Measurements from ENCODE around the gene CFAP100. TPM values are rescaled to one million over a fixed set of nuclear protein-coding genes. Genes with fewer than 3 reads are reported as not detected.

CFAP100 gene
- total RNA-seq, 2 donors from 2014 or later: not detected

DNA sequence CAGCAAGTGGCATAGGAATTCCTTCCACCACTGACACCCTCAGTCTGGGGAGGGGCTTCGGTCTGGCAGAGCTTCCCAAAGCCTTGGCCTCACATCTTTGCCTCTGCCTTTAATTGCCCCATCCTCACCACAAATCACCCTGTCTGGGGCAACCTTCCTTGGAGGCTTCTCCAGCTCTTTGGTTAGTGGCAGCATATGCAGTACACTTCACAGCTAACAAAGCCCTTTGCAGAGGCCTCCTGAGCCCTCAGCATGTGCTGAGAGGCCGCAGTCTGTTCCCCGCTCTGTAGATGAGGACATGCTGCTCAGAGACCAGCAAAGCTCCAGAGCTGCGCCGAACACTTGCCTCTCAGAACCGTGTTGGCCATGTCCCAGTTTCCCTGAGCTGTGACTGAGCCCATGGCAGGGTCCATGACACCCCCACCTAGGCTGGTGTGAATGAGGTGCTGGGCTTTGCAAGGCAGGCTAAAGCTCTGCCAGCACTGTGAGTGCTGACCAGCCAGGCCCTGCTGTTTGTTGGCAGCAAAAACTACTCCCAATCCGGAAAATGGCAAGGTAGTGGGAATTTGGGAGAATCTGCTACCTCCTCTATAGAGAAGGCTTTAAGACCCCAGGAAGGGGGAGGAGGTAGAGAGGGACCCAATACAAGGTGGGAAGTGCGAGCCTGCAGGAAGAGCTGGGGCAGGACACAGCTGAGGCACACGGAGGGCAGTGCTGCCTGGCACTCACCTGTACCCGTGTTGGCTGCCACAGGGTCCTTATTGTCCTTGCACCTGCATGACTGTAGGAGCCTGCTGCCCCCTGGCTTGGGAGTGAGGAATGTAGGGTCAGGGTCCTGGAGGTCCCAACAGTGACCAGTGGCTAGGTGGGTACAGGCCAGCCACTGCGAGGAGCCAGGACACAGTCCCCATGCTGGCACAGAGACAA is 29.1 kb upstream of the CFAP100 start:
- TF ChIP-seq, protein P1, sequence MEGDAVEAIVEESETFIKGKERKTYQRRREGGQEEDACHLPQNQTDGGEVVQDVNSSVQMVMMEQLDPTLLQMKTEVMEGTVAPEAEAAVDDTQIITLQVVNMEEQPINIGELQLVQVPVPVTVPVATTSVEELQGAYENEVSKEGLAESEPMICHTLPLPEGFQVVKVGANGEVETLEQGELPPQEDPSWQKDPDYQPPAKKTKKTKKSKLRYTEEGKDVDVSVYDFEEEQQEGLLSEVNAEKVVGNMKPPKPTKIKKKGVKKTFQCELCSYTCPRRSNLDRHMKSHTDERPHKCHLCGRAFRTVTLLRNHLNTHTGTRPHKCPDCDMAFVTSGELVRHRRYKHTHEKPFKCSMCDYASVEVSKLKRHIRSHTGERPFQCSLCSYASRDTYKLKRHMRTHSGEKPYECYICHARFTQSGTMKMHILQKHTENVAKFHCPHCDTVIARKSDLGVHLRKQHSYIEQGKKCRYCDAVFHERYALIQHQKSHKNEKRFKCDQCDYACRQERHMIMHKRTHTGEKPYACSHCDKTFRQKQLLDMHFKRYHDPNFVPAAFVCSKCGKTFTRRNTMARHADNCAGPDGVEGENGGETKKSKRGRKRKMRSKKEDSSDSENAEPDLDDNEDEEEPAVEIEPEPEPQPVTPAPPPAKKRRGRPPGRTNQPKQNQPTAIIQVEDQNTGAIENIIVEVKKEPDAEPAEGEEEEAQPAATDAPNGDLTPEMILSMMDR (IDR thresholded peaks at IDR 0.05): peak in 1 of 2 donors; percentile 14
- Histone ChIP-seq H3K4me1 (no peaks in the 10 kb centered on the region), H3K9me3 (no peaks in the 10 kb centered on the region), H3K4me3 (no peak overlapping the region), H3K27me3 (no peaks in the 10 kb centered on the region), H3K27ac (no peak overlapping the region), H3K36me3 (no peaks in the 10 kb centered on the region)
- DNase-seq (ENCODE audit: low spot score): no peak

DNA sequence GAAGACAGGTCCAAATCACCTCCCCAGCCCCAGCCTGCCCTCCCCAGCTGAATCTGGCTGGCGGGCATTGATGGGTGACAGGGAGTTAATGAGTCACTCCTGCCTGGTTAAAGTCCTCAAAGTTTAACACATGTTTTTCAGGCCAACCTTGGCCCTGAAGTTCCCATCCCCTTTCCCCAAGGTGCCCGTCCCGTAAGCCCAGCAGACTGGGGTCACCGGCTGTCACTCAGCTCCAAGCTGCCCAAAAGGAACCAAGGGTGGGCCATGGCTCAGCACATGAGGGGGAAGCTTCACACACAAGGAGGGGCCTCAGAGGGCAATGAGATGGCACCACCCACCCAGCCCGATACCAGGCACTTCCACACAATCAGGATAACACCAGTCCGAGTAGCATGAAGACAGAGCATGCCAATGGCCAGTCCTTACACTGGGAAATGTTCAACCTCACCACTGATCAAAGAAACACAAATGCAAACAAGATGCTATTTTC is 27.3 kb upstream of the CFAP100 start:
- Histone ChIP-seq H3K4me3 (no peak overlapping the region), H3K4me1 (no peaks in the 10 kb centered on the region), H3K36me3 (no peaks in the 10 kb centered on the region), H3K27ac (no peak overlapping the region), H3K9me3 (no peaks in the 10 kb centered on the region), H3K27me3 (no peaks in the 10 kb centered on the region)
- TF ChIP-seq, protein P1 (IDR thresholded peaks at IDR 0.05): no peak
- no peak for DNase-seq (ENCODE audit: low spot score)

DNA sequence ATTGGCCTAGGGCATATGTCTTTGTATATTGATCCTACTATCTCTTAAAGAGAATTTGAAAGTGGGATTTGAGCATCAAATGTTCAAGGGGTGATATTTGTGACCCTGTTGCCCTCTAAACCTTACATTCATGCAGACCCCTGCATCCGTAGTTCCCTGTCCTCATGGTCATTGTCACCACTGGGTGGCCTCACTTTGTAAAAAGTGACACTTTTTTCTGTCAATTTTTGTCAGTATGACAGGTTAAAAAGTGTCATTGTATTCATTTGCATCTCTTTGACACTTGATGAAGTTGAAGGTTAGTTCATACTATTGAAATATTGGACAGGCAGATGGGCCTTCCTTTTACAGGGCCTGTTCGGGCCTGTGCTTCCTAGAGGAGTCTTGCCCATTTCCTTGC is 25.2 kb upstream of the CFAP100 start:
- no peak for DNase-seq (ENCODE audit: low spot score)
- no peaks in the 10 kb centered on the region for H3K9me3 ChIP-seq
- no peaks in the 10 kb centered on the region for H3K27me3 ChIP-seq
- no peak overlapping the region for H3K27ac ChIP-seq
- H3K4me3 ChIP-seq: no peak overlapping the region
- peaks cover 0 to 11% of the 10 kb centered on the region in 2 donors for H3K4me1 ChIP-seq
- no peaks in the 10 kb centered on the region for H3K36me3 ChIP-seq
- TF ChIP-seq, protein P1 (IDR thresholded peaks at IDR 0.05): no peak

DNA sequence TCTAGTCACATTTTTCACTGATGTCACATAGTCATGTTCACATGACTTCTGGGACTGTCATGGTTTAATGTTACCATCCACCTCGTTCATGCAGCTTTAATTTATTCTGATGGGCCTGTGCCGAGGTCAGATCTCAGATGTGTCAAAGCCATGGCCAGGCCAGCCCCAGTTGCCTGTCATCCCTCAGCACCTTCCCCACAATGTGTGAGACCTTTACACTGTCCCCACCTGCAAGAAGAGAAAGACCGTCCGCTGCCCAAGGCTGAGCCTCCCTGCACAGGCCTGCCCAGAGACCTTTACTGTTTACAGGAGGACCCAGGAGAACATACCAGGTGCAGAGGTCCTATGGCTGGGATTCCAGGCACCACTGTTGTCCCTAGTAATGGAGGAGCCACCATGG is 24.7 kb upstream of the CFAP100 start:
- DNase-seq (ENCODE audit: low spot score): no peak
- H3K27me3 ChIP-seq: no peaks in the 10 kb centered on the region
- no peaks in the 10 kb centered on the region for H3K9me3 ChIP-seq
- peaks cover 0 to 12% of the 10 kb centered on the region in 2 donors for H3K4me1 ChIP-seq
- H3K27ac ChIP-seq: no peak overlapping the region
- no peaks in the 10 kb centered on the region for H3K36me3 ChIP-seq
- TF ChIP-seq, protein P1 (IDR thresholded peaks at IDR 0.05): no peak
- no peak overlapping the region for H3K4me3 ChIP-seq

DNA sequence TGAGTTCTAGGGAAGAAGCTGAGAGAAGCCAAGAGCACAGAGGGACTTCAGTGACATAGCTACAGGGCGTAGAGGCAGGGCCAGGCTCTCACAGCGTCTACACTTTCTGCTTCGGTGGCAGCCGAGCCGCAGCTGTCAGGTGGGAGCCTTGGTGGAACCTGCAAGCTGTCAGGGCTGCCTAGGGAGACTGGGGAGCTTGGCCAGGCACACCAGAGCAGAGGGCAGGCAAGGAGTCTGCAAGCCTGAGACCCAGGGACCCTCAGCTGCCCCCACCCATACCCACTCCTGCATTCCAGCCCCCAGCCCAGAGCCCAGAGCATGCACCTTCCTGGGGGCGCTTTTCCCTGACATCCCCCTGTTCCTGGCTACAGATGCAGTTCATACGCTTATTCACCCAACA is 24.1 kb upstream of the CFAP100 start:
- Histone ChIP-seq H3K36me3 (no peaks in the 10 kb centered on the region), H3K9me3 (no peaks in the 10 kb centered on the region), H3K27me3 (no peaks in the 10 kb centered on the region), H3K4me1 (peaks cover 0 to 12% of the 10 kb centered on the region in 2 donors), H3K4me3 (no peak overlapping the region), H3K27ac (no peak overlapping the region)
- DNase-seq (ENCODE audit: low spot score): no peak
- TF ChIP-seq, protein P1 (IDR thresholded peaks at IDR 0.05): no peak
